T-helper 1 cell treated with Interleukin-12 subunit alpha and Interleukin-12 subunit beta and Interleukin-4 antibody, amounts not matched to agents 30 ng/mL and 1 ng/mL, for 36 hours (primary cell): Measurements from ENCODE around the gene GPBP1. TPM values are rescaled to one million over a fixed set of nuclear protein-coding genes. Genes with fewer than 3 reads are reported as not detected.
"Not testable (repeated sequence)": the region's sequence is repeated elsewhere in the genome, so short reads cannot be mapped to it uniquely, and the experiment has no call there.

ENCODE experiments used
- intact Hi-C: fragments of 100-400 bp; cut with micrococcal nuclease; formaldehyde crosslinking; loops from one replicate; pipeline ENCODE4 v1.15.1; 2024
- total RNA-seq: library from RNA; stranded (reverse); gene quantifications from 2 replicates; pipeline ENCODE4 v1.2.3, GENCODE V29; 2022

Gene GPBP1
- total RNA-seq, 1 donor from 2014 or later = 103 TPM

GRCh38 chr5:57175551-57176309, 1.9 kb downstream of the GPBP1 start:
- intact Hi-C loops = loop anchor here (1.0 to 10.0 kb wide), 7 partner anchors 13 to 1951 kb away; no protein-coding TSS in a partner anchor

GRCh38 chr5:57176350-57176857, 2.5 kb downstream of the GPBP1 start:
- intact Hi-C loops = loop anchor here (1.0 to 10.0 kb wide), 4 partner anchors 12 to 1861 kb away; no protein-coding TSS in a partner anchor

DNA sequence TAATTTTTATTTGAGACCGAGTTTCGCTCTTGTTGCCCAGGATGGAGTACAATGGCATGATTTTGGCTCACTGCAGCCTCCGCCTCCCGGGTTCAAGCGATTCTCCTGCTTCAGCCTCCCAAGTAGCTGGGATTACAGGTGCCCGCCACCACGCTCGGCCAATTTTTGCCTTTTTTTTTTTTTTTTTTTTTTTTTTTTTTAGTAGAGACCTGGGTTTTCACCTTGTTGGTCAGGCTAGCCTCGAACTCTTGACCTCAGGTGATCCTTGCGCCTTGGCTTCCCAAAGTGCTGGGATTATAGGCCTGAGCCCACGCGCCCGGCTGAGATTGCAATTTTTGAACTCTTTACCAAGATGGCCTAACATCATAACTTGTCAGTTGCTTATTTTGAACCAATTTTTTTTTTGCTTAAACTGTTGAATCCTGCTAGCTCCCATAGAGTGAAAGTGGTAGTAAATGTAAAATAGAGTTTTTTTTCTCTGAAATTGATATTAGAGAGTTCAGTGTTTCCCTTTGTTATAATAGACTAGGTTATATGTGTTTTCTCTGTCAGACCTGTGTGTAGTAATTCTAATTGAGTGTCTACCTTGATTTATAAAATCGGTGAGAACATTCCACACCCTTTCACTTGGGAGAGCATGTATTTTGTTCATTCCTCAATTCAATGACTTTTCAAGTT, 3.8 kb downstream of the GPBP1 start:
- intact Hi-C loops = loop anchor here (5.0 to 10.0 kb wide), 2 partner anchors 483 to 1860 kb away; no protein-coding TSS in a partner anchor

DNA sequence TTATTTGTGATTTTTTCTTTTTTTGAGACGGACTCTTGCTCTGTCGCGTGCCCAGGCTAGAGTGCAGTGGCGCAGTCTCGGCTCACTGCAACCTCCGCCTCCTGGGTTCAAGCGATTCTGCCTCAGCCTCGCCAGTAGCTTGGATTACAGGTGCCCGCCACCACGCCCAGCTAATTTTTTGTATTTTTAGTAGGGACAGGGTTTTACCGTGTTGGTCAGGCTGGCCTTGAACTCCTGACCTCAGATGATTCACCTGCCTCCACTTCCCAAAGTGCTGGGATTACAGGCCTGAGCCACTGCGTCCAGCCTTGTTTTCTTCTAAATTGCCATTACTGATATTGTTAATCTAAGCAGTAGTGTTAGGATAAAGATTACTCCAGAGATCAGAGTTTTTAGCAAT, 4.4 kb downstream of the GPBP1 start:
- intact Hi-C loops = loop anchor here (5.0 to 10.0 kb wide), 2 partner anchors 483 to 1859 kb away; no protein-coding TSS in a partner anchor

GRCh38 chr5:57179262-57180200, 5.7 kb downstream of the GPBP1 start:
- intact Hi-C loops = loop anchor here (5.0 to 10.0 kb wide), 2 partner anchors 485 to 1858 kb away; no protein-coding TSS in a partner anchor

DNA sequence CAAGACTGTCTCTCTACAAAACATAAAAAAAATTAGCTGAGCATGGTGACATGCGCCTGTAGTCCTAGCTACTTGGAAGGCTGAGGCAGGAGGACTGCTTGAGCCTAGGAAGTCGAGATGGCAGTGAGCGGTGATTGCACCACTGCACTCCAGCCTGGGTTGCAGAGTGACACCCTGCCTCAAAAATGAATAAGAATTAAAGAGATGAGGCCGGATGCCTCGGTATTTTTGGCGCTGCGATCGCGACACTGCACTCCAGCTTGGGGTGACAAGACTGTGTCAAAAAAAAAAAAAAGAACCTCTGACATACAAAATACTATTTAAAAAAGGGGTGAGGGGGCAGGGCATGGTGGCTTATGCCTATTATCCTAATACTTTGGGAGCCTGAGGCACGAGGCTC, 7.3 kb downstream of the GPBP1 start:
- intact Hi-C loops = no loop called here

GRCh38 chr5:57184322-57184721, 10.5 kb downstream of the GPBP1 start:
- intact Hi-C loops = no loop called here

GRCh38 chr5:57185313-57185712, 11.5 kb downstream of the GPBP1 start:
- intact Hi-C loops = no loop called here

DNA sequence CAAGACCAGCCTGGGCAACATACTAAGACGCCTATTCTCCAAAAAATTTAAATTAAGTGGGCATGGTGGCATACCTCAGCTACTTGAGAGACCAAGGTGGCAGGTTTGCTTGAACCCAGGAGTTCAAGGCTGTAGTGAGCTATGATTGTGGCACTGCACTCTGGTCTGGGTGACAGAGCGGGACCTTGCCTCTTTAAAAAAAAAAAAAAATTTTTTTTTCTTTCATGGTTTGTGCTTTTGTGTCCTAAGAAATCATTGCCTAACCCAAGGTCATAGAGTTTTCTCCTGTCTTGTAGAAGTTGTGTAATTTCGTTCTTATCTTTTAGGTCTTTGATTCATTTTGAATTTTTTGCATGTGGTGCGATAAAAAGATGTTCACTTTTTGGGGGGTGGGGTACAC, 12.3 kb downstream of the GPBP1 start:
- intact Hi-C loops = no loop called here

DNA sequence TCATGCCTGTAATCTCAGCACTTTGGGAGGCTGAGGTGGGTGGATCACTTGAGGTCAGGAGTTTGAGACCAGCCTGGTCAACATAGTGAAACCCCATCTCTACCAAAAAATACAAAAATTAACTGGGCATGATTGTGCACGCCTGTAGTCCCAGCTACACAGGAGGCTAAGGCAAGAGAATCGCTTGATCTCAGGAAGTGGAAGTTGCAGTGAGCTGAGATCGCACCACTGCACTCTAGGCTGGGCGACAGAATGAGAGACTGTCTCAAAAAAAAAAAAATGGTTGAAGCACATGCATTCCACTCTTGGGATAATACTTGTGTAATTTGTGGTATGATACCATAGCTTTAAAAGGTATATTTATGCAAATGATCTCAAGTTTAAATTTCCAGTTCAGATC, 14.1 kb downstream of the GPBP1 start:
- intact Hi-C loops = loop anchor here (1.0 kb wide), 1 partner anchor 12 kb away; no protein-coding TSS in a partner anchor

GRCh38 chr5:57189515-57189914, 15.7 kb downstream of the GPBP1 start:
- intact Hi-C loops = no loop called here

- intact Hi-C loops = no loop called here
These were observed 16.7 kb downstream of the GPBP1 start for GRCh38 chr5:57190593-57190992.

DNA sequence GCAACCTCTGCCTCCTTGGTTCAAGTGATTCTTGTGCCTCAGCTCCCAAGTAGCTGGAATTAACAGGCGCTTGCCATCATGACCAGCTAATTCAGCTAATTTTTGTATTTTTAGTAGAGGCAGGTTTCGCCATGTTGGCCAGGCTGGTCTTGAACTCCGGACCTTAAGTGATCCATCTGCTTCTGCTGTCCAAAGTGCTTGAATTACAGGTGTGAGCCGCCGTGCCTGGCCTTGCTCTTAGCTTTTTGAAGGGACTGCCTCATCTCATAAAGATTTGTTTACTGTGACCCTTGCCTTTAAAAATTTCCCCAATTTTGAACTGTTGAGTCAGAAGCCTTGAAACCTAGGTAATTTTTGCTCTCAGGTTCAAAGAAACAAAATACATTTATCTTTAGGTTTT, 17.3 kb downstream of the GPBP1 start:
- intact Hi-C loops = no loop called here

- intact Hi-C loops = no loop called here
These were observed 18.1 kb downstream of the GPBP1 start for GRCh38 chr5:57191986-57192385.

DNA sequence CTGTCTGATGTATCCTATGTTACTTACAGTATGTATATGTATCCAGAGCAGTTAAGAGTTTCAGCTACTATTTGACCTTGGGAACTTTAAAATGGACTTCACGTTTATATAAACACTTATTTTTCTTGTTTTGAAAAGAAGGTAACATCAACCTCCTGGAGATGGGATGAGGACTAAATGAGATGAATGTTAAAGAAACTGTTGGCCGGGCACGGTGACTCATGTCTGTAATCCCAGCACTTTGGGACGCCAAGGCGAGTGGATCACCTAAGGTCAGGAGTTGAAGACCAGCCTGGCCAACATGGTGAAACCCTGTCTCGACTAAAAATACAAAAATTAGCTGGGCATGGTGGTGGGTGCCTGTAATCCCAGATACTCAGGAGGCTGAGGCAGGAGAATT, 19.0 kb downstream of the GPBP1 start:
- intact Hi-C loops = not testable (repeated sequence)

GRCh38 chr5:57193757-57194413, 20.0 kb downstream of the GPBP1 start:
- intact Hi-C loops = no loop called here

DNA sequence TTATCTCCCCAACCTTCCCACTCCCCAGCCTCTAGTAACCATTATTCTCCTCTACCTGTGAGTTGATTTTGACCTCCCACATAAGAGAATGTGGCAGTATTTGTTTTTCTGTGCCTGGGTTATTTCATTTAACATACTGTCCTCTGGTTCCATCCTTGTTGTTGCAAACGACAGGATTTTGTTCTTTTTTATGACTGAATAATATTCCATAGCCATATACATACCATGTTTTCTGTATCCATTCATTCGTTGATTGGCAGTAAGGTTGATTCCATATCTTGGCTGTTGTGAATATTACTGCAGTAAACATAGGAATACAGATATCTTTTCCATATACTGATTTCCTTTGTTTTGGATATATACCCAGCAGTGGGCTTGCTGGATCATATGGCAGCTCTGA, 20.8 kb downstream of the GPBP1 start:
- intact Hi-C loops = no loop called here

DNA sequence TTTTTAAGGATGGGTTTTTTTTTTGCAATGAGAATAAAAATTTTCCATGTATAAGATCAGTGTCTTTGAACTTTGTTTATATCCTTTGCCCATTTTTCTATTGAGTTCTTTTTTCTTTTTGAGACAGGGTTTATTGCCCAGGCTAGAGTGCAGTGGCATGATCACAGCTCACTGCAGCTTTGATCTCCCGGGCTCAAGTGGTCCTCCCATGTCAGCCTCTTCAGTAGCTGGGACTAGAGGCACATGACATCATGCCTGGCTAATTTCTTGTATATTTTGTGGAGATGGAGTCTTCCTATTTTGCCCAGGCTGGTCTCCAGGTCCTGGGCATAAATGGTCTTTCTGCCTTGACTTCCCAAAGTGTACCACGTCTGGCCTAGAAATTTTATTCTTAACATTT, 21.2 kb downstream of the GPBP1 start:
- intact Hi-C loops = no loop called here

GRCh38 chr5:57199866-57200265, 26.0 kb downstream of the GPBP1 start:
- intact Hi-C loops = no loop called here

DNA sequence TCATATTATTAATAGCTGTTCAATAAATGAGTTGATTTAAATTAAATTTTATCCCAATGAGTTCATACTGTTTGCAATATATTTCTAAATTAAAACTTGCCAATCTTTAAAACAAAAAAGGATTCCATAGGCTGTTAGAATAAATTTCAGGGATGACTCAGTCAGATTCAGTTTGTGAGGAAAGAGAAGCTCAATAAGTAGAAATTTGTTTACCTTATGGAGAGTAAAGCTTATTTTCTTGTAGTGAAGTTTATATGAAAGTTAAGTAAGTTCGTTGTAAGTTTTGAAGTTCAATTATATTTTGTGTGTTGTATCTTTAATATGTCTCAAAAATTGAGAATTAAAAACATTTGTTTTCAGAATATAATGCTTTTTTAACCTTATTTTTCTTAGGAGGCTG, 29.0 kb downstream of the GPBP1 start:
- intact Hi-C loops = no loop called here
